Measurements from ENCODE around the gene POLR3H.

The POLR3H gene

DNA sequence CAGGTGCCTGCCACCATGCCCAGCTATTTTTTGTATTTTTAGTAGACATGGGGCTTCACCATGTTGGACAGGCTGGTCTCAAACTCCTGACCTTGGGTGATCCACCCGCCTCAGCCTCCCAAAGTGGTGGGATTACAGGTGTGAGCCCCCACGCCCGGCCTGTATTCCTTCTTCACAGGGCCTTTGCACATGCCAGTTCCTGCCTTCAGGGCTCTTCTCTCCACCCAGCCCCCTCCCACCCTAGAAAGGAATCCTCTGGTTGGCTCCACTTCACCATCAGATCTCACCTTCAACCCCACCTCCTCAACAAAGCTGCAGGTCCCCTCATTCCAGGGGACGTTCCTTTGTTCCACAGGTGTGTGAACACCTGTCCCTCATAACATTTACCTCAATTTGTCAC lies 2.0 kb downstream of the POLR3H start:
- DNase-seq: no peak
- Histone ChIP-seq H3K36me3 (peaks cover 30% of the 10 kb centered on the region), H3K4me3 (ENCODE audit: low read depth, low read length) (no peak overlapping the region), H3K9me3 (ENCODE audit: severe bottlenecking) (no peaks in the 10 kb centered on the region), H3K27ac (no peak overlapping the region), H3K27me3 (ENCODE audit: insufficient read depth, low read depth, severe bottlenecking) (no peaks in the 10 kb centered on the region)
- TF ChIP-seq, protein P1, sequence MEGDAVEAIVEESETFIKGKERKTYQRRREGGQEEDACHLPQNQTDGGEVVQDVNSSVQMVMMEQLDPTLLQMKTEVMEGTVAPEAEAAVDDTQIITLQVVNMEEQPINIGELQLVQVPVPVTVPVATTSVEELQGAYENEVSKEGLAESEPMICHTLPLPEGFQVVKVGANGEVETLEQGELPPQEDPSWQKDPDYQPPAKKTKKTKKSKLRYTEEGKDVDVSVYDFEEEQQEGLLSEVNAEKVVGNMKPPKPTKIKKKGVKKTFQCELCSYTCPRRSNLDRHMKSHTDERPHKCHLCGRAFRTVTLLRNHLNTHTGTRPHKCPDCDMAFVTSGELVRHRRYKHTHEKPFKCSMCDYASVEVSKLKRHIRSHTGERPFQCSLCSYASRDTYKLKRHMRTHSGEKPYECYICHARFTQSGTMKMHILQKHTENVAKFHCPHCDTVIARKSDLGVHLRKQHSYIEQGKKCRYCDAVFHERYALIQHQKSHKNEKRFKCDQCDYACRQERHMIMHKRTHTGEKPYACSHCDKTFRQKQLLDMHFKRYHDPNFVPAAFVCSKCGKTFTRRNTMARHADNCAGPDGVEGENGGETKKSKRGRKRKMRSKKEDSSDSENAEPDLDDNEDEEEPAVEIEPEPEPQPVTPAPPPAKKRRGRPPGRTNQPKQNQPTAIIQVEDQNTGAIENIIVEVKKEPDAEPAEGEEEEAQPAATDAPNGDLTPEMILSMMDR (IDR thresholded peaks at IDR 0.05; ENCODE audit: low read depth, low read length): no peak

DNA sequence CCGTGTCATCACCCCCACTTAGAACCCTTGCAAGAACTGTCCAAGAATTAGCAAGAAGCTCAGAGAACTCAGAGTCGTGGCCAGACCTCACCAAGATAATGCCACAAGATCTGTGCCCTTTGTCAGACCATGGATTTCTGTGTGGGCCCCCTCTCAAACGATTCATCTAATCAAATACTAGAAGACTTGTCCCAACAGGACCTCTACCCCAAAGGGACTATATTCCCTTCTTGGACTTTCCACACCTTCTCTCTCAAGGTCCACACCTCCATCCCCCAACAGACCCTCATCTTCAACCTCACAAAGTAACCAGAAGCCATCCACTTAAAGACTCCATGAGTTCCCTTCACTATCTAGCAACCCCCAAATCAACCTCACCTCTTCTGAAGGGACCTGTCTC lies 2.8 kb downstream of the POLR3H start:
- H3K4me3 ChIP-seq (ENCODE audit: low read depth, low read length): no peak overlapping the region
- H3K9me3 ChIP-seq (ENCODE audit: severe bottlenecking): no peaks in the 10 kb centered on the region
- TF ChIP-seq, protein P1 (IDR thresholded peaks at IDR 0.05; ENCODE audit: low read depth, low read length): no peak
- H3K27me3 ChIP-seq (ENCODE audit: insufficient read depth, low read depth, severe bottlenecking): no peaks in the 10 kb centered on the region
- H3K27ac ChIP-seq: peak overlapping the region; percentile 86
- DNase-seq: no peak
- peaks cover 34% of the 10 kb centered on the region for H3K36me3 ChIP-seq

DNA sequence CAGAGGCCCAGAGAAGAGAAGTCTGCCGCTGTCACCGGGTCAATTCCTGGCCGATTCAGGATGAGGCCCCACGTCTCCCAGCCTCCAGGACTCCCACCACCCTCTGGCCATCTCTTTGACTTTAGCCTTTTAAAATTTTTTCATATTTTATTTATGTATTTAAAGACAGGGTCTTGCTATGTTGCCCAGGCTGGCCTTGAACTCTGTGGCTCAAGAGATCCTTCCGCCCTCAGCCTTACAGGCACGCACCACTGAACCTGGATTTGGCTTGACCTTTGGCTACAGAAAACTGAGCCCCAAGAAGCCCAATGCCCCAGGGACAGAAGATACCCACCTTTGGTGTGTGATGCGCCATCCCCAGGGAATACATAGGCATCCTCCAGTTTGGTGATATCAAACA lies 3.9 kb downstream of the POLR3H start:
- H3K4me3 ChIP-seq (ENCODE audit: low read depth, low read length): peak overlapping the region; percentile 22
- H3K27me3 ChIP-seq (ENCODE audit: insufficient read depth, low read depth, severe bottlenecking): no peaks in the 10 kb centered on the region
- TF ChIP-seq, protein P1 (IDR thresholded peaks at IDR 0.05; ENCODE audit: low read depth, low read length): no peak
- H3K36me3 ChIP-seq: peaks cover 35% of the 10 kb centered on the region
- DNase-seq: no peak
- no peaks in the 10 kb centered on the region for H3K9me3 ChIP-seq (ENCODE audit: severe bottlenecking)
- H3K27ac ChIP-seq: peak overlapping the region; percentile 86

DNA sequence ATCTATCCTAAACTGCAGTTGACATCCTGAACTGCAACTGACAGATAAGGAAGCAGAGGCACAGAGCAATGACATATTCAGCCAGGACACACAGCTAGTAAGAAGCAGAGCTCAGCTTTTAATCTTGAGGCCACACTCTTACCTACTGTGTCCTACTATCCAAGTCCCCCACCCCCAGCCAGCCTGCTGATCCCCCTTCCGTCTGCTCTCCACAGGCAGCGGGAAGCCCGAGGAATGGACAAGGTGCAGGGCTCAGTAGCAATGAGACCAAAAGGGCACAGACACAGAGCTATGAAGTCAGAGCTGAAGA lies 4.3 kb downstream of the POLR3H start:
- H3K36me3 ChIP-seq: peaks cover 40% of the 10 kb centered on the region
- DNase-seq: peak; percentile 92
- H3K4me3 ChIP-seq (ENCODE audit: low read depth, low read length): peak overlapping the region; percentile 22; the same call in 1 of the 2 replicates
- H3K27me3 ChIP-seq (ENCODE audit: insufficient read depth, low read depth, severe bottlenecking): no peaks in the 10 kb centered on the region
- H3K27ac ChIP-seq: peak overlapping the region; percentile 86
- TF ChIP-seq, protein P1 (IDR thresholded peaks at IDR 0.05; ENCODE audit: low read depth, low read length): no peak
- H3K9me3 ChIP-seq (ENCODE audit: severe bottlenecking): no peaks in the 10 kb centered on the region

DNA sequence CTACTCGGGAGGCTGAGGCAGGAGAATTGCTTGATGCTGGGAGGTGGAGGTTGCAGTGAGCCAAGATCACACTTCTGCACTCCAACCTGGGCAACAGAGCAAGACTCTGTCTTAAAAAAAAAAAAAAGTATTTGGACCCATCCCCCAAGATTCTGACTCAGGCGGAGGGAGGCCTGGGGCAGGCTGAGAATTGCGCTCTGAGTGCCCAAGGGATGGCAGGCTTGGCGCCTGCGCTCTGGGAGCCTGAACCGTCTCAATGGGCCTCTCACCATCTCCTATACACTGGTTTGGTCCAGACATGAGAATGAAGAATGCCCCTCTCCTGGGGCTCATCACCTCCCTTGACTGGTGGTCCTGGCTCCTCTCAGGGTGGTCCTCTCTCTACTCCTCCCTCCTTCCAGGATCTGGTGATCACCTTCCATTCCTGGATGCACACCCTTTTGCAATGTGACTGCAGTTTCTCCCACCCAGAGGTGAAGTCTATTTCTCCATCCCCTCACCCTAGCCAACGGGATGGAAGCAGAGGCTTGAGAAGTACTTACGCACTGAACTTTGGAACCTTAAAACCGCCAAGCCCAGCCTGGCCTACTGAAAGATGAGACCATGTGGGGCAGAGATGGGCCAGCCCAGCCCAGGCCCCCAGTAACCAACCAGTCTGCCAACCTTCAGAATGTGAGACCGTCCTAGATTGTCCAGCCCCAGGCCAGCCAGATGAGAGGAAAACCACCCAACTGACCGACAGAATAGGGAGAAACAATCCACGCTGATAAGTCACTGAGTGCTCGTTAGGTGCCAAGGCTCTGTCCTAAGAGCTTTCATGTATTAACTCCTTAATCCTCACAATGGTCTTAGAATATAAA lies 4.9 kb downstream of the POLR3H start:
- peak overlapping the region; percentile 86 for H3K27ac ChIP-seq

More for the DNA sequence above, 4.9 kb downstream of the POLR3H start:
- no peak for DNase-seq
- Histone ChIP-seq H3K27me3 (ENCODE audit: insufficient read depth, low read depth, severe bottlenecking) (no peaks in the 10 kb centered on the region), H3K4me3 (ENCODE audit: low read depth, low read length) (peak overlapping the region; percentile 1), H3K9me3 (ENCODE audit: severe bottlenecking) (no peaks in the 10 kb centered on the region), H3K36me3 (peaks cover 41% of the 10 kb centered on the region)
- TF ChIP-seq, protein P1 (IDR thresholded peaks at IDR 0.05; ENCODE audit: low read depth, low read length): no peak

Measured in WERI-Rb-1 (cell line).